Heart right ventricle (tissue), 16 donors: ENCODE results near the gene RAD18. TPM values are rescaled to one million over a fixed set of nuclear protein-coding genes. Genes with fewer than 3 reads are reported as not detected.

Experiments used
- ATAC-seq, 8 donors: fragments of 200-7000 bp; cut with Tn5 transposase; one replicate each; pipeline ENCODE4 v1.9.1; 2020; ENCODE audit warnings: mild to moderate bottlenecking in 8 of 8, moderate library complexity in 8 of 8, moderate number of reproducible peaks in 1 of 8
- DNase-seq, 2 donors: peaks; one replicate each; pipeline ENCODE4 v3.0.0-alpha.2; 2020
- H3K27ac ChIP-seq, 10 donors: fragments of 200-600 bp; sonication (generic) in 2 of 10; one replicate each; pipeline versions ENCODE4 v1.5.0 to v1.8.0; 2020 to 2022; ENCODE audit warnings: mild to moderate bottlenecking in 3 of 10
- H3K27me3 ChIP-seq, 7 donors: fragments of 200-600 bp; one replicate each; pipeline ENCODE4 v1.8.0; 2021 to 2022; ENCODE audit warnings: mild to moderate bottlenecking in 2 of 7
- H3K36me3 ChIP-seq, 9 donors: fragments of 200-600 bp; sonication (generic) in 1 of 9; one replicate each; pipeline versions ENCODE4 v1.5.0 to v1.8.0; 2020 to 2022; ENCODE audit warnings: mild to moderate bottlenecking in 2 of 9
- H3K4me1 ChIP-seq, 9 donors: fragments of 200-600 bp; sonication (generic) in 1 of 9; one replicate each; pipeline versions ENCODE4 v1.5.0 to v1.8.0; 2020 to 2022; ENCODE audit warnings: mild to moderate bottlenecking in 4 of 9
- H3K4me3 ChIP-seq, 10 donors: fragments of 200-600 bp; sonication (generic) in 2 of 10; one replicate each; pipeline versions ENCODE4 v1.5.0 to v1.8.0; 2020 to 2022; ENCODE audit warnings: mild to moderate bottlenecking in 7 of 10, moderate library complexity in 2 of 10
- H3K9me3 ChIP-seq, 11 donors: fragments of 200-600 bp in 10 of 11; sonication (generic) in 2 of 11; one replicate each; pipeline versions ENCODE4 v1.5.0 to v1.8.0; 2013 to 2022; ENCODE audit warnings: mild to moderate bottlenecking in 2 of 11, control low read depth in 1 of 11, moderate library complexity in 1 of 11
- WGBS, 2 donors: extraction: QIAGEN DNeasy Blood & Tissue Kit; methylation state at CpG; one replicate each; pipeline ENCODE4 v1.1.7; 2013; ENCODE audit warnings: inconsistent platforms in 1 of 2; 5-methylcytosine and 5-hydroxymethylcytosine counted together
- intact Hi-C, 10 donors: fragments of 100-400 bp; cut with DNase I; formaldehyde crosslinking; loops; one replicate each; pipeline versions ENCODE4 v1.11.1 to v1.14.2; 2022
- polyA plus RNA-seq, 2 donors: library from polyadenylated mRNA; stranded (reverse); fragments of 200-250 nt; gene quantifications; one replicate each; pipeline ENCODE4 v1.2.3, GENCODE V29; 2013
- total RNA-seq, 10 donors: library from RNA; stranded (reverse); fragmentation: NEBNext Ultra II Directional in 3 of 10; extraction: Animal tissue kit (Norgen Biotek cat#: 25700) in 3 of 10; gene quantifications; one replicate each; pipeline versions ENCODE4 v1.2.1 to v1.2.4, GENCODE V29; 2021 to 2023
- TF ChIP-seq, protein P1 (sequence below), 9 donors: fragments of 200-600 bp; sonication (generic) in 2 of 9; IDR thresholded peaks; one replicate each; pipeline versions ENCODE4 v1.5.0 to v1.8.0; 2021 to 2022; ENCODE audit warnings: antibody characterized with exemption in 9 of 9, mild to moderate bottlenecking in 5 of 9, moderate library complexity in 1 of 9
- donor health status: Arrhythmogenic right ventricular cardiomyopathy.
- donor health status: ischemic (EF 13 %, LVEDD 7.1; RV severe dilation, severe dysfunction).
- donor health status: healthy with polysubstance abuse.
- donor health status: DM: no; HTN: yes; CAD: no.
- donor health status: DM: no; HTN: no; CAD: no.
- donor health status: ischemic (EF 25% LVEDD 6.9; RV normal size, moderate dysfunction).
- donor health status: ischemic (EF 25% LVEDD 5.7; RV mildly dilated, moderate dysfunction).
- donor health status: healthy.
- donor health status: DM: yes; HTN: yes; CAD: no.
- donor health status: Ischemic cardiomyopathy.
- donor health status: ischemic (EF 35%, LVEDD 5.7; RV mildly dilated, moderate dysfunction).
- donor health status: nonischemic (EF 11% LVEDD 7.7; RV severe dilation, severe dysfunction).
- donor health status: DM: yes; HTN: yes; CAD: no.
- donor health status: PGD.
- donor health status: ischemic (EF 29% LVEDD 5.4; RV normal size, mild dysfunction).
- donor health status: nonischemic (EF 23%, LVEDD 6.1; RV moderate dilation, normal function).

RAD18 gene
- total and polyA plus RNA-seq, 12 donors: 0.97 to 4.6 (median 2.8) TPM

DNA sequence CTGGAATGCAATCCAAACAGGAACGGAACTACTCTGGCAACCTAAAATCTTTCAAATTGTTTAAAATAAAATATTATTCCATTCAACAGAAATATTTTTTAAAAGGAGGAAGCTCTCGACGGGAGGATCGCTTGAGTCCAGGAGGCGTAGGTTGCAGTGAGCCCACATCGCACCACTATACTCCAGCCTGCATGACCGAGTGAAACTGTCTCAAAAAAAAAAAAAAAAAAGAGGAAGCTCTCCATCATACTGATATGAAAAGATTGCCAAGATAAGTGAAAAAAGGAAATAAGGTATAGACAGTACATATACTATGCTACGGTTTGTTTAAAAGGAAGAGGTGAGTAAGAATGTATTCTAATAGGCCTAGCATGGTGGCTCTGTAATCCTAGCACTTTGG is 3.6 kb downstream of the RAD18 start:
- H3K4me1 ChIP-seq: peaks cover 5 to 29% (median 15%) of the 10 kb centered on the region in 9 donors
- WGBS, 2 donors: 92 to 93% methylated on average over 8 of the region's 8 CpGs
- no peaks in the 10 kb centered on the region for H3K9me3 ChIP-seq
- H3K27me3 ChIP-seq: no peaks in the 10 kb centered on the region
- TF ChIP-seq, protein P1, sequence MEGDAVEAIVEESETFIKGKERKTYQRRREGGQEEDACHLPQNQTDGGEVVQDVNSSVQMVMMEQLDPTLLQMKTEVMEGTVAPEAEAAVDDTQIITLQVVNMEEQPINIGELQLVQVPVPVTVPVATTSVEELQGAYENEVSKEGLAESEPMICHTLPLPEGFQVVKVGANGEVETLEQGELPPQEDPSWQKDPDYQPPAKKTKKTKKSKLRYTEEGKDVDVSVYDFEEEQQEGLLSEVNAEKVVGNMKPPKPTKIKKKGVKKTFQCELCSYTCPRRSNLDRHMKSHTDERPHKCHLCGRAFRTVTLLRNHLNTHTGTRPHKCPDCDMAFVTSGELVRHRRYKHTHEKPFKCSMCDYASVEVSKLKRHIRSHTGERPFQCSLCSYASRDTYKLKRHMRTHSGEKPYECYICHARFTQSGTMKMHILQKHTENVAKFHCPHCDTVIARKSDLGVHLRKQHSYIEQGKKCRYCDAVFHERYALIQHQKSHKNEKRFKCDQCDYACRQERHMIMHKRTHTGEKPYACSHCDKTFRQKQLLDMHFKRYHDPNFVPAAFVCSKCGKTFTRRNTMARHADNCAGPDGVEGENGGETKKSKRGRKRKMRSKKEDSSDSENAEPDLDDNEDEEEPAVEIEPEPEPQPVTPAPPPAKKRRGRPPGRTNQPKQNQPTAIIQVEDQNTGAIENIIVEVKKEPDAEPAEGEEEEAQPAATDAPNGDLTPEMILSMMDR (IDR thresholded peaks at IDR 0.05): no peak
- peaks cover 0 to 35% (median 0%) of the 10 kb centered on the region in 9 donors for H3K36me3 ChIP-seq
- no peak overlapping the region for H3K27ac ChIP-seq
- ATAC-seq (no peak), DNase-seq (no peak)
- intact Hi-C loops: no loop called here
- no peak overlapping the region for H3K4me3 ChIP-seq

DNA sequence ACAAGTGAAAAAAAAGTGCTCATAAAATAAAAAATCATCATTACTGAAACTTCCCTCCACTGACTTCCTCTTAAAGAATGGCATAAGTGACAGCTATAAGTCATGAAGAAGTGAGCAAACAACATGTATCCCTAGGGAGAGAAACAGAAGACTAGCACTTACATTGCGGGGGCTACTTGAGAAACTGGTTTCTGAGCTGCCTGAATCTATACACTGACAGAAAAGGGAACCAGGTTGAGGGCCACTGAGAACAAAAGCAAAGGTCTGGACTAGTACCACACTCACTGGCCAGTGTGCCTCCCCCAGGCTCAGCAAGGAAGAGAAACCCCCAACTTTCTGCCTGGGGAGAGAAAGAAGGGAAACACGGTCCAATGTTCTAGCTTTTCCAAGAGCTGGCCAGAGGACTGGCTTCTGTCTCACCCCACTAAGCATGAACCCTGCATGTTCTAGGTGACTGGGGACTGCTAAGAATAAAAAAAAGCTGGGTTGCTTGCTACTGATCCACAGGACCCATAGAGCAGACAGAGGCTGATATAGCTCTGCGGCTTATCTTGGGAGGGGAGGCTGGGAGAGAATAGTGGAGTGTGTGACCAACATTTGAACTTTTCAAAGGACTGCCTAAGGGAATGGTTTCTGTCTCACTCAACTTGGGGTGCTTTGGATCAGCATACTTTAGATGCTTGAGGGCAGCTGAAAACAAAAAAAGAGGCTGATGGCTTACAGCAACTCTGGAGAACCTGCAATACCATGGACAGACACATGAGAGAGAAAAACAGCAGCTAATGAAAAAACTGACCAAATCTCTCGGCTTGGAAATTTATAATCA is 8.1 kb downstream of the RAD18 start:
- peak overlapping the region in 1 of 10 donors; percentile 32 for H3K27ac ChIP-seq
- intact Hi-C loops: no loop called here
- DNase-seq: no peak
- 57 to 61% methylated on average over 4 of the region's 4 CpGs for WGBS, 2 donors
- no peaks in the 10 kb centered on the region for H3K27me3 ChIP-seq
- H3K4me3 ChIP-seq: no peak overlapping the region
- peaks cover 0 to 35% (median 0%) of the 10 kb centered on the region in 9 donors for H3K36me3 ChIP-seq
- H3K4me1 ChIP-seq: peaks cover 0 to 14% (median 0%) of the 10 kb centered on the region in 9 donors
- TF ChIP-seq, protein P1 (IDR thresholded peaks at IDR 0.05): peak in 2 of 9 donors; percentile 3 to 10
- peak in 6 of 8 donors; percentile 35 to 80 (median 66) for ATAC-seq
- H3K9me3 ChIP-seq: no peaks in the 10 kb centered on the region

DNA sequence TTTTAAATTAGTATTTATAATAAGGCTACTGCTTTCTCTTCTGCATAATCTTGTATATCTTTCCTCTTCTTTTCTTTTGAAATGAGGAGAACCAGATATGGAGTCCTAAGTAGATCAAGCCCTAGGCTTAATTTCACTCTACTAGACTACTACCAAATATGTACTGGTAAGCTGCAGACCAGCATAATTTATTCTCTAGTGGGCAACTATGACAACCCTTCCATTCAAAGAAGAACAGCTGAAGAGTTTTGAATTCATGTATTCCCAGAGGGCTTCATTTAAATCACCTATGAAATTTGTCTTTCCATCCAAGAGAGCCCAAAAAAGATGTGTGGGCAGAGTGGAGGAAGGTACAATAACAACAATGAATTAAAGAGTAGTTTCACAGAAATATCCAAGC is 10.0 kb downstream of the RAD18 start:
- DNase-seq (no peak), ATAC-seq (no peak)
- Histone ChIP-seq H3K36me3 (peaks cover 0 to 24% (median 0%) of the 10 kb centered on the region in 9 donors), H3K27ac (no peak overlapping the region), H3K4me3 (no peak overlapping the region), H3K9me3 (no peaks in the 10 kb centered on the region), H3K4me1 (peaks cover 0 to 12% (median 0%) of the 10 kb centered on the region in 9 donors), H3K27me3 (no peaks in the 10 kb centered on the region)
- intact Hi-C loops: no loop called here
- TF ChIP-seq, protein P1 (IDR thresholded peaks at IDR 0.05): no peak

DNA sequence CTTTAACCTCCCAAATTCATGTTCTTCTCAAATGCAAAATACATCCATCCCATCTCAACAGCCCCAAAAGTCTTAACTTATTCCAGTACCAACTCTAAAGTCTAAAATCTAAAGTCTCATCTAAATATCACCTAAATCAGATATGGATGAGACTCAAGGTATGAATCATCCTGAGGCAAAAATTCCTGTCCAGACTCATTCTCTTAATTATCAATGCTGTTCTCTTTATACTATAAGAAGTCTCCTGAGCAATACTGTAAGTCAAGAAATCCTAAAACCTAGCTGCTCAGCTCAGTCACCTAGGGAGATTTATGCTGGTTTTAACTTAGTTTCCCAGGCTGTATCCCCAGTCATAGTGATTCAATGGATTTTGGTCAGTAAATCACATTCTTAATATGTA is 11.1 kb downstream of the RAD18 start:
- no peak overlapping the region for H3K27ac ChIP-seq
- peaks cover 0 to 12% (median 0%) of the 10 kb centered on the region in 9 donors for H3K4me1 ChIP-seq
- ATAC-seq (no peak), DNase-seq (no peak)
- no peaks in the 10 kb centered on the region for H3K27me3 ChIP-seq
- intact Hi-C loops: no loop called here
- H3K36me3 ChIP-seq: peaks cover 0 to 22% (median 0%) of the 10 kb centered on the region in 9 donors
- TF ChIP-seq, protein P1 (IDR thresholded peaks at IDR 0.05): no peak
- H3K4me3 ChIP-seq: no peak overlapping the region
- H3K9me3 ChIP-seq: no peaks in the 10 kb centered on the region
